H9 (cell line): ENCODE measurements around the gene AP2A1. TPM values are rescaled to one million over a fixed set of nuclear protein-coding genes. Genes with fewer than 3 reads are reported as not detected.
A peak's percentile ranks its signal among the peaks of the same experiment; 100 is the strongest.

Source experiments
- DNase-seq: peaks from one replicate; pipeline ENCODE4 v3.0.0-alpha.2; 2017
- H2AFZ ChIP-seq: one replicate; pipeline ENCODE4 v1.6.1; 2013; ENCODE audit warnings: mild to moderate bottlenecking, low read length, control low read depth, moderate library complexity
- H2AK5ac ChIP-seq: 2 replicates; pipeline ENCODE4 v1.6.1; 2013; ENCODE audit warnings: low read length, control low read depth, mixed read lengths; ENCODE audit not compliant: insufficient read length
- H2BK120ac ChIP-seq: one replicate; pipeline ENCODE4 v1.6.1; 2013; ENCODE audit warnings: low read depth, mild to moderate bottlenecking, low read length, control low read depth, inconsistent platforms; ENCODE audit not compliant: poor library complexity, severe bottlenecking
- H2BK12ac ChIP-seq: 2 replicates; pipeline ENCODE4 v1.6.1; 2013; ENCODE audit warnings: low read length, control low read depth, mixed read lengths, low read depth; ENCODE audit not compliant: insufficient read length
- H2BK15ac ChIP-seq: 2 replicates; pipeline ENCODE4 v1.6.1; 2013; ENCODE audit warnings: low read depth, low read length, control low read depth
- H2BK20ac ChIP-seq: one replicate; pipeline ENCODE4 v1.6.1; 2013; ENCODE audit warnings: low read depth, mild to moderate bottlenecking, low read length, control low read depth, inconsistent platforms; ENCODE audit not compliant: poor library complexity, severe bottlenecking
- H2BK5ac ChIP-seq: 2 replicates; pipeline ENCODE4 v1.6.1; 2013; ENCODE audit warnings: low read length, control low read depth, mixed read lengths; ENCODE audit not compliant: insufficient read length
- H3K14ac ChIP-seq: 2 replicates; pipeline ENCODE4 v1.6.1; 2013; ENCODE audit warnings: low read length, control low read depth; ENCODE audit not compliant: insufficient read depth
- H3K18ac ChIP-seq: 2 replicates; pipeline ENCODE4 v1.6.1; 2013; ENCODE audit warnings: low read depth, mild to moderate bottlenecking, mixed read lengths, low read length, control low read depth; ENCODE audit not compliant: insufficient read length
- H3K23ac ChIP-seq: 2 replicates; pipeline ENCODE4 v1.6.1; 2013; ENCODE audit warnings: low read length, control low read depth, mixed read lengths, low read depth; ENCODE audit not compliant: insufficient read length
- H3K23me2 ChIP-seq: 2 replicates; pipeline ENCODE4 v1.6.1; 2013; ENCODE audit warnings: low read depth, mild to moderate bottlenecking, mixed read lengths, low read length, control low read depth; ENCODE audit not compliant: insufficient read length, poor library complexity, severe bottlenecking
- H3K27ac ChIP-seq: 2 replicates; pipeline ENCODE4 v1.5.1; 2013; ENCODE audit warnings: low read length, control low read depth, mixed read lengths, low read depth; ENCODE audit not compliant: insufficient read length
- H3K27me3 ChIP-seq: 2 replicates; pipeline ENCODE4 v1.6.1; 2013; ENCODE audit warnings: low read length, control low read depth, inconsistent platforms; ENCODE audit not compliant: insufficient read depth
- H3K4ac ChIP-seq: 2 replicates; pipeline ENCODE4 v1.6.1; 2013; ENCODE audit warnings: low read depth, mild to moderate bottlenecking, control low read depth, inconsistent platforms, low read length, moderate library complexity
- H3K4me1 ChIP-seq: 2 replicates; pipeline ENCODE4 v1.6.1; 2013; ENCODE audit warnings: low read length, control low read depth, inconsistent platforms; ENCODE audit not compliant: insufficient read depth
- H3K4me2 ChIP-seq: 2 replicates; pipeline ENCODE4 v1.6.1; 2013; ENCODE audit warnings: low read length, control low read depth, mixed read lengths; ENCODE audit not compliant: insufficient read length, insufficient read depth
- H3K56ac ChIP-seq: 2 replicates; pipeline ENCODE4 v1.6.1; 2013; ENCODE audit warnings: low read depth, mild to moderate bottlenecking, mixed read lengths, low read length, control low read depth; ENCODE audit not compliant: insufficient read length
- H3K79me1 ChIP-seq: 2 replicates; pipeline ENCODE4 v1.6.1; 2013; ENCODE audit warnings: low read depth, mild to moderate bottlenecking, moderate library complexity, low read length, control low read depth, inconsistent platforms; ENCODE audit not compliant: insufficient read depth, poor library complexity, severe bottlenecking
- H3K79me2 ChIP-seq: 2 replicates; pipeline ENCODE4 v1.6.1; 2013; ENCODE audit warnings: low read length, control low read depth, inconsistent platforms; ENCODE audit not compliant: insufficient read depth
- H3K9ac ChIP-seq: 2 replicates; pipeline ENCODE4 v1.6.1; 2013; ENCODE audit warnings: low read length, control low read depth, mixed read lengths; ENCODE audit not compliant: insufficient read length; ENCODE audit errors: extremely low read depth
- H3K9me3 ChIP-seq: one replicate; pipeline ENCODE4 v1.6.1; 2013; ENCODE audit warnings: low read depth, low read length, inconsistent platforms; ENCODE audit not compliant: control insufficient read depth
- H3T11ph ChIP-seq: one replicate; pipeline ENCODE4 v1.6.1; 2013; ENCODE audit warnings: mild to moderate bottlenecking, low read length, control low read depth, inconsistent platforms
- H4K20me1 ChIP-seq: one replicate; pipeline ENCODE4 v1.6.1; 2013; ENCODE audit not compliant: control insufficient read depth, insufficient read length, insufficient read depth
- H4K5ac ChIP-seq: 2 replicates; pipeline ENCODE4 v1.6.1; 2013; ENCODE audit warnings: low read depth, mild to moderate bottlenecking, mixed read lengths, low read length, control low read depth; ENCODE audit not compliant: insufficient read length
- H4K8ac ChIP-seq: replicated peaks from 2 replicates; pipeline ENCODE4 v1.6.1; 2013; ENCODE audit warnings: low read length, control low read depth, mixed read lengths, low read depth; ENCODE audit not compliant: insufficient read length
- H4K91ac ChIP-seq: 2 replicates; pipeline ENCODE4 v1.6.1; 2013; ENCODE audit warnings: low read depth, mild to moderate bottlenecking, moderate library complexity, mixed read lengths, low read length, control low read depth; ENCODE audit not compliant: insufficient read length
- H3K27ac Mint-ChIP-seq, 3 experiments: 2 replicates in 2 of 3; 3 replicates in 1 of 3; pipeline ENCODE4 v1.8.0; 2020 to 2021; ENCODE audit warnings: mixed read lengths in 3 of 3, mild to moderate bottlenecking in 1 of 3, moderate library complexity in 1 of 3
- H3K27me3 Mint-ChIP-seq: 2 replicates; pipeline ENCODE4 v1.8.0; 2021; ENCODE audit warnings: low read depth, mild to moderate bottlenecking, moderate library complexity, mixed read lengths
- H3K36me3 Mint-ChIP-seq, 3 experiments: 2 replicates in 2 of 3; 3 replicates in 1 of 3; pipeline ENCODE4 v1.8.0; 2020 to 2021; ENCODE audit warnings: low read depth in 3 of 3, mixed read lengths in 3 of 3; ENCODE audit not compliant: insufficient read depth in 1 of 3
- H3K4me1 Mint-ChIP-seq, 2 experiments: 2 replicates each; pipeline ENCODE4 v1.8.0; 2020; ENCODE audit warnings: mixed read lengths in 2 of 2
- H3K4me3 Mint-ChIP-seq, 2 experiments: 2 replicates in 1 of 2; 3 replicates in 1 of 2; pipeline ENCODE4 v1.8.0; 2020 to 2021; ENCODE audit warnings: mild to moderate bottlenecking in 2 of 2, mixed read lengths in 2 of 2, moderate library complexity in 1 of 2
- H3K9me3 Mint-ChIP-seq, 2 experiments: 2 replicates in 1 of 2; 3 replicates in 1 of 2; pipeline ENCODE4 v1.8.0; 2020; ENCODE audit warnings: mild to moderate bottlenecking in 2 of 2, mixed read lengths in 2 of 2, moderate library complexity in 1 of 2
- WGBS: extraction: QIAGEN DNeasy Blood & Tissue Kit; methylation state at CpG from one replicate; pipeline ENCODE4 v1.1.7; 2013; ENCODE audit warnings: missing lambda C conversion rate, low lambda C conversion rate, mixed read lengths; ENCODE audit not compliant: insufficient read length; ENCODE audit errors: extremely low coverage; 5-methylcytosine and 5-hydroxymethylcytosine counted together
- total RNA-seq: library from RNA; stranded (reverse); gene quantifications from 2 replicates; pipeline ENCODE4 v1.2.1, GENCODE V29; 2021
- TF ChIP-seq, protein P1 (sequence below): fragments of 200-600 bp; sonication (generic); conservative IDR thresholded peaks from 3 replicates; pipeline ENCODE4 v1.8.0; 2021; ENCODE audit warnings: antibody characterized with exemption, mild to moderate bottlenecking

AP2A1 gene
- total RNA-seq, 1 experiment from 2014 or later = 108 TPM

DNA sequence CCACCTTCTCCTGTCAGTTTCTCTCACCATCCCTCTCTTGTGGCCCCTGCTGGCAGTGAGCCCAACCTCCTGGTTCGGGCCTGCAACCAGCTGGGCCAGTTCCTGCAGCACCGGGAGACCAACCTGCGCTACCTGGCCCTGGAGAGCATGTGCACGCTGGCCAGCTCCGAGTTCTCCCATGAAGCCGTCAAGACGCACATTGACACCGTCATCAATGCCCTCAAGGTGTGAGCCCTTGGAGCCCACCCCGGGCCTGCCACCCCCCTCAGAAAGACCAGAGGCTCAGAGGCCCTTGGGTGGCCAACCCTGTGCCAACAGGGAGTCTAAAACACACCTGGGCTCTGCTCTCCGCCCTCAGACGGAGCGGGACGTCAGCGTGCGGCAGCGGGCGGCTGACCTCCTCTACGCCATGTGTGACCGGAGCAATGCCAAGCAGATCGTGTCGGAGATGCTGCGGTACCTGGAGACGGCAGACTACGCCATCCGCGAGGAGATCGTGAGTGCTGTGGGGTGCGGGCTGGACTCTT, 32.5 kb downstream of the AP2A1 start:
- Histone ChIP-seq H3K79me1 (no peaks in the 10 kb centered on the region), H3K14ac (no peak overlapping the region; the same call in 1 of the 2 replicates), H2BK20ac (no peak overlapping the region), H3K18ac (no peak overlapping the region), H3K79me2 (no peaks in the 10 kb centered on the region), H2AK5ac (no peak overlapping the region), H3K4me2 (no peak overlapping the region), H3K9me3 (no peaks in the 10 kb centered on the region), H3K27ac (no peak overlapping the region), H3K4me1 (no peaks in the 10 kb centered on the region), H2AFZ (no peak overlapping the region), H3K23me2 (no peaks in the 10 kb centered on the region), H4K5ac (no peak overlapping the region), H4K91ac (no peak overlapping the region), H4K20me1 (peaks cover 2% of the 10 kb centered on the region), H2BK120ac (no peak overlapping the region), H3K4ac (no peak overlapping the region), H4K8ac (no peak overlapping the region), H2BK12ac (no peak overlapping the region), H3K27me3 (no peaks in the 10 kb centered on the region), H2BK5ac (no peak overlapping the region), H3K23ac (no peak overlapping the region), H3T11ph (no peak overlapping the region), H3K56ac (no peak overlapping the region), H2BK15ac (no peak overlapping the region), H3K9ac (no peak overlapping the region)
- peaks cover 32 to 65% (median 58%) of the 10 kb centered on the region in 3 experiments; a peak in 6 of 7 replicates for H3K36me3 Mint-ChIP-seq
- TF ChIP-seq, protein P1, sequence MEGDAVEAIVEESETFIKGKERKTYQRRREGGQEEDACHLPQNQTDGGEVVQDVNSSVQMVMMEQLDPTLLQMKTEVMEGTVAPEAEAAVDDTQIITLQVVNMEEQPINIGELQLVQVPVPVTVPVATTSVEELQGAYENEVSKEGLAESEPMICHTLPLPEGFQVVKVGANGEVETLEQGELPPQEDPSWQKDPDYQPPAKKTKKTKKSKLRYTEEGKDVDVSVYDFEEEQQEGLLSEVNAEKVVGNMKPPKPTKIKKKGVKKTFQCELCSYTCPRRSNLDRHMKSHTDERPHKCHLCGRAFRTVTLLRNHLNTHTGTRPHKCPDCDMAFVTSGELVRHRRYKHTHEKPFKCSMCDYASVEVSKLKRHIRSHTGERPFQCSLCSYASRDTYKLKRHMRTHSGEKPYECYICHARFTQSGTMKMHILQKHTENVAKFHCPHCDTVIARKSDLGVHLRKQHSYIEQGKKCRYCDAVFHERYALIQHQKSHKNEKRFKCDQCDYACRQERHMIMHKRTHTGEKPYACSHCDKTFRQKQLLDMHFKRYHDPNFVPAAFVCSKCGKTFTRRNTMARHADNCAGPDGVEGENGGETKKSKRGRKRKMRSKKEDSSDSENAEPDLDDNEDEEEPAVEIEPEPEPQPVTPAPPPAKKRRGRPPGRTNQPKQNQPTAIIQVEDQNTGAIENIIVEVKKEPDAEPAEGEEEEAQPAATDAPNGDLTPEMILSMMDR = no peak
- no peaks in the 10 kb centered on the region for H3K27me3 Mint-ChIP-seq
- no CpG with 5 or more reads among the region's 28 CpGs for WGBS
- H3K9me3 Mint-ChIP-seq = no peaks in the 10 kb centered on the region; a peak in 1 of 5 replicates
- no peak for DNase-seq
- peak overlapping the region in 1 of 3 experiments; percentile 77; a peak in 3 of 7 replicates for H3K27ac Mint-ChIP-seq
- H3K4me1 Mint-ChIP-seq = peaks cover 5 to 23% of the 10 kb centered on the region in 2 experiments
- H3K4me3 Mint-ChIP-seq = peak overlapping the region in 1 of 2 experiments; percentile 14; a peak in 1 of 5 replicates
